Measurements from ENCODE around the gene GATA6.

GATA6 gene

DNA sequence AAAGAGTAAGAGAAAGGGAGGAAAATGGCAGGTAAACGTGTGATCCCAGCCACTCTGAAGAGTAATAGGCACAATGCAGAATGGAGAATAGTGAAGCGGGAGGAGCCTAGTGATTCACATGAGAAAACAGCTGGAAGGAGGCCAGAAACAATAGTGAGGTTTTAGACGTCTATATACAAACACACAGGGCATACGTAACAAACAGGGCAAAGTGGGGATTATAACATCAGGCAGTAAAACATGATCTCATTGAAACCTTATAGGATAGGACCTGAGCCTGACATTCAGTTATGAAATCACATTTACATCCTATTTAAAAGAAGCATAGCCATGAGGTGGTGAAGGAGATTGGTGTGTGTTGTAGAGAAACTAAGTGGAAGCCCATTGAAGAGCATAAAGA lies 33.0 kb upstream of the GATA6 start (continued):
- TF ChIP-seq ZNF366 (tag by site-specific recombination; conservative IDR thresholded peaks at IDR 0.05) (peak; percentile 87), ZNF169 (tag by site-specific recombination; IDR thresholded peaks at IDR 0.05) (no peak), SCRT1 (tag by site-specific recombination; IDR thresholded peaks at IDR 0.05; ENCODE audit: borderline replicate concordance) (peak; percentile 46; the same call in 1 of the 2 replicates), ZNF501 (tag by site-specific recombination; IDR thresholded peaks at IDR 0.05) (peak; percentile 66), ZIC2 (tag by site-specific recombination; IDR thresholded peaks at IDR 0.05) (no peak), ZNF747 (tag by site-specific recombination; IDR thresholded peaks at IDR 0.05) (no peak), ZNF837 (tag by site-specific recombination; IDR thresholded peaks at IDR 0.05) (no peak), ZNF626 (tag by site-specific recombination; IDR thresholded peaks at IDR 0.05) (no peak), SP3 (tag by site-specific recombination; IDR thresholded peaks at IDR 0.05) (peak; percentile 45; the same call in 1 of the 2 replicates), ZNF24 (tag by site-specific recombination; IDR thresholded peaks at IDR 0.05) (peak; percentile 39; the same call in 1 of the 2 replicates), MZF1 (tag by site-specific recombination; IDR thresholded peaks at IDR 0.05; ENCODE audit: borderline replicate concordance) (peak; percentile 98), ZNF623 (tag by site-specific recombination; IDR thresholded peaks at IDR 0.05) (no peak), ZNF302 (tag by site-specific recombination; IDR thresholded peaks at IDR 0.05; ENCODE audit: low read depth) (no peak), ZFP37 (tag by site-specific recombination; IDR thresholded peaks at IDR 0.05) (no peak), ZNF843 (tag by site-specific recombination; IDR thresholded peaks at IDR 0.05) (peak; percentile 95), KLF10 (tag by site-specific recombination; IDR thresholded peaks at IDR 0.05) (no peak), ZNF571 (tag by site-specific recombination; IDR thresholded peaks at IDR 0.05) (no peak), IKZF3 (tag by site-specific recombination; IDR thresholded peaks at IDR 0.05) (peak; percentile 54; the same call in 1 of the 2 replicates), ZNF529 (tag by site-specific recombination; IDR thresholded peaks at IDR 0.05; ENCODE audit: insufficient replicate concordance) (no peak), GLIS2 (tag by site-specific recombination; IDR thresholded peaks at IDR 0.05) (no peak)
- TF ChIP-seq, protein P1, sequence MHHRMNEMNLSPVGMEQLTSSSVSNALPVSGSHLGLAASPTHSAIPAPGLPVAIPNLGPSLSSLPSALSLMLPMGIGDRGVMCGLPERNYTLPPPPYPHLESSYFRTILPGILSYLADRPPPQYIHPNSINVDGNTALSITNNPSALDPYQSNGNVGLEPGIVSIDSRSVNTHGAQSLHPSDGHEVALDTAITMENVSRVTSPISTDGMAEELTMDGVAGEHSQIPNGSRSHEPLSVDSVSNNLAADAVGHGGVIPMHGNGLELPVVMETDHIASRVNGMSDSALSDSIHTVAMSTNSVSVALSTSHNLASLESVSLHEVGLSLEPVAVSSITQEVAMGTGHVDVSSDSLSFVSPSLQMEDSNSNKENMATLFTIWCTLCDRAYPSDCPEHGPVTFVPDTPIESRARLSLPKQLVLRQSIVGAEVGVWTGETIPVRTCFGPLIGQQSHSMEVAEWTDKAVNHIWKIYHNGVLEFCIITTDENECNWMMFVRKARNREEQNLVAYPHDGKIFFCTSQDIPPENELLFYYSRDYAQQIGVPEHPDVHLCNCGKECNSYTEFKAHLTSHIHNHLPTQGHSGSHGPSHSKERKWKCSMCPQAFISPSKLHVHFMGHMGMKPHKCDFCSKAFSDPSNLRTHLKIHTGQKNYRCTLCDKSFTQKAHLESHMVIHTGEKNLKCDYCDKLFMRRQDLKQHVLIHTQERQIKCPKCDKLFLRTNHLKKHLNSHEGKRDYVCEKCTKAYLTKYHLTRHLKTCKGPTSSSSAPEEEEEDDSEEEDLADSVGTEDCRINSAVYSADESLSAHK (tag by site-specific recombination; IDR thresholded peaks at IDR 0.05): peak; percentile 87
- TF ChIP-seq, protein P2, sequence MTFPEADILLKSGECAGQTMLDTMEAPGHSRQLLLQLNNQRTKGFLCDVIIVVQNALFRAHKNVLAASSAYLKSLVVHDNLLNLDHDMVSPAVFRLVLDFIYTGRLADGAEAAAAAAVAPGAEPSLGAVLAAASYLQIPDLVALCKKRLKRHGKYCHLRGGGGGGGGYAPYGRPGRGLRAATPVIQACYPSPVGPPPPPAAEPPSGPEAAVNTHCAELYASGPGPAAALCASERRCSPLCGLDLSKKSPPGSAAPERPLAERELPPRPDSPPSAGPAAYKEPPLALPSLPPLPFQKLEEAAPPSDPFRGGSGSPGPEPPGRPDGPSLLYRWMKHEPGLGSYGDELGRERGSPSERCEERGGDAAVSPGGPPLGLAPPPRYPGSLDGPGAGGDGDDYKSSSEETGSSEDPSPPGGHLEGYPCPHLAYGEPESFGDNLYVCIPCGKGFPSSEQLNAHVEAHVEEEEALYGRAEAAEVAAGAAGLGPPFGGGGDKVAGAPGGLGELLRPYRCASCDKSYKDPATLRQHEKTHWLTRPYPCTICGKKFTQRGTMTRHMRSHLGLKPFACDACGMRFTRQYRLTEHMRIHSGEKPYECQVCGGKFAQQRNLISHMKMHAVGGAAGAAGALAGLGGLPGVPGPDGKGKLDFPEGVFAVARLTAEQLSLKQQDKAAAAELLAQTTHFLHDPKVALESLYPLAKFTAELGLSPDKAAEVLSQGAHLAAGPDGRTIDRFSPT (tag by site-specific recombination; IDR thresholded peaks at IDR 0.05): no peak
- TF ChIP-seq, protein P3, sequence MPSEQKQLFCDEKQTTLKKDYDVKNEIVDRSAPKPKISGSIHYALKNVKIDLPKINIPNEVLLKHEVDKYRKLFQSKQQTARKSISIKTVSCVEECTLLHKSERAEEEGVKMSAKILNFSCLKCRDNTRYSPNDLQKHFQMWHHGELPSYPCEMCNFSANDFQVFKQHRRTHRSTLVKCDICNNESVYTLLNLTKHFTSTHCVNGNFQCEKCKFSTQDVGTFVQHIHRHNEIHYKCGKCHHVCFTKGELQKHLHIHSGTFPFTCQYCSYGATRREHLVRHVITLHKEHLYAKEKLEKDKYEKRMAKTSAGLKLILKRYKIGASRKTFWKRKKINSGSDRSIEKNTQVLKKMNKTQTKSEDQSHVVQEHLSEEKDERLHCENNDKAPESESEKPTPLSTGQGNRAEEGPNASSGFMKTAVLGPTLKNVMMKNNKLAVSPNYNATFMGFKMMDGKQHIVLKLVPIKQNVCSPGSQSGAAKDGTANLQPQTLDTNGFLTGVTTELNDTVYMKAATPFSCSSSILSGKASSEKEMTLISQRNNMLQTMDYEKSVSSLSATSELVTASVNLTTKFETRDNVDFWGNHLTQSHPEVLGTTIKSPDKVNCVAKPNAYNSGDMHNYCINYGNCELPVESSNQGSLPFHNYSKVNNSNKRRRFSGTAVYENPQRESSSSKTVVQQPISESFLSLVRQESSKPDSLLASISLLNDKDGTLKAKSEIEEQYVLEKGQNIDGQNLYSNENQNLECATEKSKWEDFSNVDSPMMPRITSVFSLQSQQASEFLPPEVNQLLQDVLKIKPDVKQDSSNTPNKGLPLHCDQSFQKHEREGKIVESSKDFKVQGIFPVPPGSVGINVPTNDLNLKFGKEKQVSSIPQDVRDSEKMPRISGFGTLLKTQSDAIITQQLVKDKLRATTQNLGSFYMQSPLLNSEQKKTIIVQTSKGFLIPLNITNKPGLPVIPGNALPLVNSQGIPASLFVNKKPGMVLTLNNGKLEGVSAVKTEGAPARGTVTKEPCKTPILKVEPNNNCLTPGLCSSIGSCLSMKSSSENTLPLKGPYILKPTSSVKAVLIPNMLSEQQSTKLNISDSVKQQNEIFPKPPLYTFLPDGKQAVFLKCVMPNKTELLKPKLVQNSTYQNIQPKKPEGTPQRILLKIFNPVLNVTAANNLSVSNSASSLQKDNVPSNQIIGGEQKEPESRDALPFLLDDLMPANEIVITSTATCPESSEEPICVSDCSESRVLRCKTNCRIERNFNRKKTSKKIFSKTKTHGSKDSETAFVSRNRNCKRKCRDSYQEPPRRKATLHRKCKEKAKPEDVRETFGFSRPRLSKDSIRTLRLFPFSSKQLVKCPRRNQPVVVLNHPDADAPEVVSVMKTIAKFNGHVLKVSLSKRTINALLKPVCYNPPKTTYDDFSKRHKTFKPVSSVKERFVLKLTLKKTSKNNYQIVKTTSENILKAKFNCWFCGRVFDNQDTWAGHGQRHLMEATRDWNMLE (tag by site-specific recombination; conservative IDR thresholded peaks at IDR 0.05; ENCODE audit: low read depth): no peak
- TF ChIP-seq, protein P4, sequence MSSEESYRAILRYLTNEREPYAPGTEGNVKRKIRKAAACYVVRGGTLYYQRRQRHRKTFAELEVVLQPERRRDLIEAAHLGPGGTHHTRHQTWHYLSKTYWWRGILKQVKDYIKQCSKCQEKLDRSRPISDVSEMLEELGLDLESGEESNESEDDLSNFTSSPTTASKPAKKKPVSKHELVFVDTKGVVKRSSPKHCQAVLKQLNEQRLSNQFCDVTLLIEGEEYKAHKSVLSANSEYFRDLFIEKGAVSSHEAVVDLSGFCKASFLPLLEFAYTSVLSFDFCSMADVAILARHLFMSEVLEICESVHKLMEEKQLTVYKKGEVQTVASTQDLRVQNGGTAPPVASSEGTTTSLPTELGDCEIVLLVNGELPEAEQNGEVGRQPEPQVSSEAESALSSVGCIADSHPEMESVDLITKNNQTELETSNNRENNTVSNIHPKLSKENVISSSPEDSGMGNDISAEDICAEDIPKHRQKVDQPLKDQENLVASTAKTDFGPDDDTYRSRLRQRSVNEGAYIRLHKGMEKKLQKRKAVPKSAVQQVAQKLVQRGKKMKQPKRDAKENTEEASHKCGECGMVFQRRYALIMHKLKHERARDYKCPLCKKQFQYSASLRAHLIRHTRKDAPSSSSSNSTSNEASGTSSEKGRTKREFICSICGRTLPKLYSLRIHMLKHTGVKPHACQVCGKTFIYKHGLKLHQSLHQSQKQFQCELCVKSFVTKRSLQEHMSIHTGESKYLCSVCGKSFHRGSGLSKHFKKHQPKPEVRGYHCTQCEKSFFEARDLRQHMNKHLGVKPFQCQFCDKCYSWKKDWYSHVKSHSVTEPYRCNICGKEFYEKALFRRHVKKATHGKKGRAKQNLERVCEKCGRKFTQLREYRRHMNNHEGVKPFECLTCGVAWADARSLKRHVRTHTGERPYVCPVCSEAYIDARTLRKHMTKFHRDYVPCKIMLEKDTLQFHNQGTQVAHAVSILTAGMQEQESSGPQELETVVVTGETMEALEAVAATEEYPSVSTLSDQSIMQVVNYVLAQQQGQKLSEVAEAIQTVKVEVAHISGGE (tag by site-specific recombination; conservative IDR thresholded peaks at IDR 0.05; ENCODE audit: low read depth): no peak
- TF ChIP-seq, protein P5, sequence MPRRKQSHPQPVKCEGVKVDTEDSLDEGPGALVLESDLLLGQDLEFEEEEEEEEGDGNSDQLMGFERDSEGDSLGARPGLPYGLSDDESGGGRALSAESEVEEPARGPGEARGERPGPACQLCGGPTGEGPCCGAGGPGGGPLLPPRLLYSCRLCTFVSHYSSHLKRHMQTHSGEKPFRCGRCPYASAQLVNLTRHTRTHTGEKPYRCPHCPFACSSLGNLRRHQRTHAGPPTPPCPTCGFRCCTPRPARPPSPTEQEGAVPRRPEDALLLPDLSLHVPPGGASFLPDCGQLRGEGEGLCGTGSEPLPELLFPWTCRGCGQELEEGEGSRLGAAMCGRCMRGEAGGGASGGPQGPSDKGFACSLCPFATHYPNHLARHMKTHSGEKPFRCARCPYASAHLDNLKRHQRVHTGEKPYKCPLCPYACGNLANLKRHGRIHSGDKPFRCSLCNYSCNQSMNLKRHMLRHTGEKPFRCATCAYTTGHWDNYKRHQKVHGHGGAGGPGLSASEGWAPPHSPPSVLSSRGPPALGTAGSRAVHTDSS (tag by site-specific recombination; IDR thresholded peaks at IDR 0.05): no peak

Data from HEK293 (cell line).